Fibroblast of skin of left quadriceps (primary cell): ENCODE data around the gene ADCY1.

Experiments
- DNase-seq, 2 experiments: peaks; one replicate each; pipeline ENCODE4 v3.0.0-alpha.2; 2013; ENCODE audit warnings: low read depth in 2 of 2

ADCY1 gene

DNA sequence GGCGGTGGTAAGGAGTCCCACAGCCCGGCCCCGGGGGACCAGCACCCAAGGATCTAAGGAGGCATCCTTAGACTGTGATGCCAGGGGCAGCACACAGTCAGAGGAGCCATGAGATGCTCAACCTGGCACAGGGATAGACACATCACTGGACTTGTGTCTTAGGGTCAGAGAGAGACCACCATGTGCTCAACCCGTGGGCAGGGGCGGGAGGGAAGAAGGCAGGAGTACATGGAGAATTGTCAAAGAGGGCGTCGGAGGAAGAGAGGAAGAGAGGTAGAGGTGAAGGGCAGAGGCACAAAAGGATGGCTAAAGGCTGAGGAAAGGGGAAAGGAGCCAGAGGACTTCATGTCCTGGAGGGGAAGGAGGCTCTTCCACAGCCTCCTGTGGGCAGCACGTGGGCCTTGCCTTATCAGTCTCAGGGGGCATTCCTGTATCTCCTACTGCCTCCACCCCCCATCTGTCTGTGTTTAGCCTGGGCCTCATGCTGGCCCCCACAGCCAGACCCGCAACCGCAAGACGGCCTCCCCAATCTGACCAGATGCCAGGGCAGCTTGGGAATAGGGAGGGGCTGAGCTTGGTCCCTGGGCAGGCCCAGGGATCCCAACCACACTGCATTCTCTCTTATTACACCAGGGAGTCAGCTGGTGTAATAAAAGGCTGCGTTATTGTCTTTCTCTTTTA lies 2.2 kb downstream of the ADCY1 start:
- no peak for DNase-seq

DNA sequence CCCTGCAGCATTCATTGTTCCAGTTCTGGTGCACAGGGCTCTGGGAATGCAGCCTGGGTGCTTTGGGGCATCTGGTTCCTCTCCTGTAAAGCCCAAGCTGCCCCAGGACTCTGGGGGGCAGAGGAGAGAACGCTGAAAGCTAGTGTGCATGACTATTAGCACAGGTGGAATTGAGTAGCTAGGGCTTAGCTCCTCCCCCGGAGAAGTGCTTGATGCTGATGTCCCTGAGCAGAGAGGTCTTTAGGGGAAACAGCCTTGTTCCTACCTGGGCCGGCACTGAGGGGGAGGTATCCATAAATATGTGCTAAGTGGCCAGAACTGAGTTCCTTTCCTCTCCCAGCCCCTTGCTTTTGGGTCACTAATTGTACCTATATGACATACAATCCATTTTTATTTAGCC lies 3.9 kb downstream of the ADCY1 start:
- no peak for DNase-seq

GRCh38 chr7:45578467-45578866 lies 4.3 kb downstream of the ADCY1 start:
- no peak for DNase-seq

DNA sequence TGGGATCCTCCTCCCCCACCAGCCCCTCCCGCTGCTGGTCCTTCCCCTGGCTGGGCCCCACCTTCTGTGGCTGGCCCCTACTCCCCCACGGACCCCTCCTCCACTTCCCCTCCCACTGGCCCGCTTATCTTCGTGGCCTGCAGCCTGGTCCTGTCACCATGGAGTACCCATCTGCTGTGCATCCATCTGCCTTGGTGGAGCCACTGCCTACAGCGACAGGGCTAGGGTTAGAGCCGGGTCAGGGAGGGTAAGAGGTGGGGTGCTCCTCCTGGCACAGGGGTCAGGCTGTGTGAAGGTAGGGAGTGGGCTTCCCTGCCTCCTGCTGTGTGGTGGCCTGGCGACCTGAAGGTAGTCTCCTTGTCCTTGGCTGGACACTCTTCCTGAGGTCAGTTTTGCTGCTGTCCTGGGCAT lies 5.2 kb downstream of the ADCY1 start:
- DNase-seq: no peak

DNA sequence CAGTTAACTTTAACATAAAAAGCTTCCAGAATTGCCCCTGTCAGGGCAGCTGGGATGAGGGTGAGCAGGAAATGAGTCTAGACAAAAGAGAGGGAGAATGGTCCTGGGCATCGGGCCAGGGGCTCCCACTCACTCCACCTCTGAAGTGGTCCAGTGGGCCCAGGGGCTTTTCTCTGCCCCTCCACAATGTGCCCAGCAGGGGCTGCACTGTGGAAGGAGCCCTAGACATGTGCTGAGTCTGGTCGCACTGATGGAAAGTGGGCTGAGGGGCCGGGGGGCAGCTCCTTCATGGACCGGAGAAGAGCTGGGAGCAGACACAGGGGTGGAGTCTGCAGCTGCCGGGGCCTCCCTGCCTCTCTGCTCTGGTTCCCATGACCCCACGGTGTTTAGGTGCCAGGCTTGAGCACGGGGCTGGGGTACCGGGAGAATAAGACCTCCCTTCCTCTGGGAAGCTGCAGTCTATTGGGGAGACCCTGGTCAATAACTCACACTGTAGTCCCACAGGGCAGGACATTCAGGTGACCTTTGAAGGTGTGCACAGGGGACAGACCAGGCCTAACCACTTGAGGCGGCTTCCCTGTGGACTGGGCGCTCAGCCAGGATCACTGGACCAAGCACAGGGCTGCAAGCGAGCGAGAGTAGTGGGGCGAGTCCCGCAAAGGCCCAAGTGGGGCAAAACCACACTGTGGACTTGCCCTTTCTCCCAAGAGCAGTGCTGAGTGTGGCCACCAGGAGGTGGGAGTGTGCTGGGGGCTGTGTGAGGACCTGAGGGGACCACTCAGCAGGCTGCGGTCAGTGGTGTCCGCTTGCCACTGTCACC lies 6.1 kb downstream of the ADCY1 start:
- DNase-seq: no peak

- DNase-seq: no peak
Measured at GRCh38 chr7:45581271-45581780, 7.2 kb downstream of the ADCY1 start.

GRCh38 chr7:45582136-45582749 lies 8.1 kb downstream of the ADCY1 start:
- no peak for DNase-seq

DNA sequence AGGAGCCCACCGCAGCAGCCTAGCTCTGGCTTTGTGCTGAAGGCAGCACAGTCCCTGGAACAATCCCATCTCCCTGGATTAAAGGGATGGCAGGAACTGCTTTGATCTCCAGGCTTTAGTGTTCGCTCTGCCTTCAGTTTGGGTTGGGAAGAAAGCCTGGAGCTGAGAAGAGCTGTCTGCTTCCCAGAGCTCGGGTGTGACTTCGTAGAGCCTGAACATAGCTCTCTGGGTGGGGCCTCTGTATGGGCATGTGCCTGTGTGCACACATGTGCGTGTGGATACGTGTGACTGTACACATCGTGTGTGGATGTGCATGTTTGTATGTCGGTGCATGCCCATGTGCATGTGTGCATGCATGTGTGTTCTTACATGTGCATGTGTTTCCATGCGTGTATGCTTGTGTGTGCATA lies 8.7 kb downstream of the ADCY1 start:
- no peak for DNase-seq

DNA sequence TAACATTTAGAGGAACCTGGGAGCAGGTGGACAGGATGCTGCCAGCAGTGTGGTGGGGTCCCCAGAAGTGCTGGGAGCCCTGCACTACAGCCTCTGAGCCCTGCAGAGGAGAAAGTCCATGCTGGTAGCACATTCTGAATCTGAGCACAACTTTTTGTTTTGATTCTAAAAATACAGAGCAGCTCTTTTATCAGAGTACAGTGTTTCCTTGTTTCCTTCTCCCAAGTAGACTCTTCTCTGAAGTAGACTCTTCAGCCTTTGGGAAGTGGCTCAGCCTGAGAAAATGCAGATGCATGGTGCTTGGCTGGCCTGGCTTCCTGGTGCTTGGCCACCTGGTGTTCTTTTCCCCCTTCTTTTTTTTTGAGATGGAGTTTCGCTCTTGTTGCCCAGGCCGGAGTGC lies 9.1 kb downstream of the ADCY1 start:
- DNase-seq: no peak

GRCh38 chr7:45584261-45585210 lies 10.4 kb downstream of the ADCY1 start:
- DNase-seq: no peak

GRCh38 chr7:45585628-45586027 lies 11.5 kb downstream of the ADCY1 start:
- no peak for DNase-seq

GRCh38 chr7:45586542-45587520 lies 12.7 kb downstream of the ADCY1 start:
- DNase-seq: no peak

GRCh38 chr7:45588466-45588865 lies 14.3 kb downstream of the ADCY1 start:
- DNase-seq: no peak

- DNase-seq: no peak
Measured at GRCh38 chr7:45589061-45589460, 14.9 kb downstream of the ADCY1 start.

DNA sequence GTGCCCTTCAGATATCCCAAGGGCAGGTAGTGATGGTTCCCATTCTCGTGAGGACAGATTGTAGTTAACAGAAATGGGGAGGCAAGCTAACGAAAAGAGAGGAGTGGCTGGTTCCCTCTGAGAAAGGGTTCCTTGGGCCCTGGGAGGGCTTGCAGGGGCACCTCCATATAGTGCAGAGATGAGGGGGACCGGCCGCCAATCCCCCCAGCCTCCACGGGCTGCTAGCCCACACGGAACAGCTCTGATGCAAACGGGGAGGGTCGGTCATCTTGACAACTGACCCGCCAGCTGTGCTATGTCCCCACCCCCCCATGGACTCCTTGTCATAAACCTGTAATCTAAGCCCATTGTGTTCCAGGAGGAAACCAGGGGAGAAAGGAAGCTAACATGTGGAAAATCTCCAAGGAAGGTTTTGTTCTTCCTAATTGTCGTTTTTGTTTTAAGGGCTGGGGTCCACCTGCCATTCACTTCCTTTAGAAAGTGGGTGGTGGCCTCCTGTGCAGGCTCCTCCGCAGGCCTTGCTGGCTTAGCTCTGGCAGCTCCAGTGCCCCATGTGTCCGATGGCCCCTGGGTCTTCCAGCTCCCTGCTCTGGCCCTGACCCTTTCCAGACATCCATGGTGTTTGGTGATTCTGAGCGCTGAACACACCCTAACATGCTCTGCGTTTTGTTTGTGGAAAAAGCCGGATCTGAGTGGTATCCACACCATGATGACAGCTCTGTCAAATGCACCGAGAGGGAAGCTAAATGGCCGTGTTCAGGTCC lies 15.9 kb downstream of the ADCY1 start:
- DNase-seq: no peak

DNA sequence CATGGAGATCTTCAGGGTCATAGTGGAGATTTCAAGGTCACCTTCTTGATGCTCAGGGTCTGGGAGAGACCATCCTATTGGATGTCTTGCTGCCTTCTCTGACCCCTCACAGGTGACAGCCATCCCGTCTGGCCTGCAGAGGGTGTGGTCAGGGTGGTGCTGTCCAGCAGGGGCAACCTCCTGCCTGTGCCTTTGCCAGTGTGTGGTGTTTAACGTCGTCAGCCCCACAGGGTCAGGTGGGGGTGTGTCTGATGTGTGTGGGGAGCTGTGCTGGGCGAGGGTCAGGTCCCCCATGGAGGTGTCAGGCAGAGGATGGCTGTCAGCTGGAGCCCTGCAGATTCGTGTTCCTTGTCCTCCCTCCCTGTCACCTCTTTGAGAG lies 16.5 kb downstream of the ADCY1 start:
- no peak for DNase-seq

GRCh38 chr7:45591101-45591906 lies 17.1 kb downstream of the ADCY1 start:
- no peak for DNase-seq

DNA sequence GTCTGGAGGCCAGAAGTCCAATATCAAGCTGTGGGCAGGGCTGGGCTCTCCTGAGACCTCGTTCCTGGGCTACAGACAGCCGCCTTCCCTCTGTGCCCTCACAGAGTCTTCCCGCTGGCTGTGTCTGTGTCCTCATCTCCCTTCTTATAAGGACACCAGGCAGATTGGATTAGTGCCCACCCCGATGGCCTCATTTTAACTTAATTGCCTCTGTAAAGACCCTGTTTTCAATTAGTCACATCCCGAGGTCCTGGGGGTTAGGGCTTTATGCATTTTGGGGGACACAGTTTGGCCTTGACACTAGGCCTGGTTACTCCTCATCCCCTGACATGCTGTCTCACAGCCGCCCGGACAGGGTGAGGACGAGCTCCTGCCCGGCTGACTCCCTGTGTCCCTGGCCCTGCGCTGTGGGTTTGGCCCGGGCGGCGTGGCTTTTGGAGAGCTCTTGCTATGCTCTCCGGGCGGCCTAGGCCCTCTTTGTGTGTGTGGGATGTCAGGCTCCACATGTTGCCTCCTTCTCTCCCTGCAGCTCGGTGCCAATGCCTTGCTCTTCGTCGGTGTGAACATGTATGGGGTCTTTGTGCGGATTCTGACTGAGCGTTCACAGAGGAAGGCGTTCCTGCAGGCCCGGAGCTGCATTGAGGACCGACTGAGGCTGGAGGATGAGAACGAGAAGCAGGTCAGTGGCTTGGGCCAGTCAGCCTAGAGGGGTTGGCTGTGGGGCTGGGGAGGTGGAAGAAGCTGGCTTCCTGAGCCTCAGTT lies 18.2 kb downstream of the ADCY1 start:
- DNase-seq: no peak
